Loucy (cell line): Measurements from ENCODE around the gene ZNF521.

Source experiments
- H2AFZ ChIP-seq: fragments of 200-600 bp; sonication (generic); 2 replicates; pipeline ENCODE4 v1.6.0; 2016; ENCODE audit warnings: antibody characterized with exemption, mild to moderate bottlenecking, low read length, moderate library complexity
- H3F3A ChIP-seq: fragments of 200-600 bp; 2 replicates; pipeline ENCODE4 v1.6.0; 2016; ENCODE audit warnings: antibody characterized with exemption, low read depth, mild to moderate bottlenecking
- H3K27me3 ChIP-seq: fragments of 200-600 bp; sonication (generic); 2 replicates; pipeline ENCODE4 v1.6.1; 2014; ENCODE audit warnings: low read length, mild to moderate bottlenecking; ENCODE audit not compliant: insufficient read depth, poor library complexity, severe bottlenecking
- H3K36me3 ChIP-seq: fragments of 200-600 bp; sonication (generic); 2 replicates; pipeline ENCODE4 v1.6.1; 2016; ENCODE audit warnings: low read length; ENCODE audit not compliant: insufficient read depth
- H3K4me1 ChIP-seq: fragments of 200-600 bp; sonication (generic); 2 replicates; pipeline ENCODE4 v1.5.1; 2014; ENCODE audit warnings: low read length, mild to moderate bottlenecking; ENCODE audit not compliant: insufficient read depth, poor library complexity, severe bottlenecking
- H3K4me2 ChIP-seq: fragments of 200-600 bp; sonication (generic); 2 replicates; pipeline ENCODE4 v1.6.0; 2014; ENCODE audit warnings: antibody characterized with exemption, low read length, low read depth, mild to moderate bottlenecking; ENCODE audit not compliant: poor library complexity, severe bottlenecking
- H3K4me3 ChIP-seq: fragments of 200-600 bp; sonication (generic); 2 replicates; pipeline ENCODE4 v1.5.1; 2014; ENCODE audit warnings: low read length, mild to moderate bottlenecking, mixed read lengths; ENCODE audit not compliant: poor library complexity, severe bottlenecking
- H3K79me2 ChIP-seq: fragments of 200-600 bp; sonication (generic); 2 replicates; pipeline ENCODE4 v1.6.1; 2014; ENCODE audit warnings: low read length; ENCODE audit not compliant: insufficient read depth
- H3K9ac ChIP-seq: fragments of 200-600 bp; sonication (generic); 2 replicates; pipeline ENCODE4 v1.6.0; 2014; ENCODE audit warnings: mild to moderate bottlenecking, low read depth, low read length, moderate library complexity; ENCODE audit not compliant: poor library complexity, severe bottlenecking
- H3K9me2 ChIP-seq: fragments of 200-600 bp; sonication (generic); replicated peaks from 2 replicates; pipeline ENCODE4 v1.6.1; 2016; ENCODE audit warnings: low read depth, low read length, mixed read lengths
- H3K9me3 ChIP-seq: fragments of 200-600 bp; sonication (generic); 2 replicates; pipeline ENCODE4 v1.6.1; 2014; ENCODE audit warnings: mild to moderate bottlenecking, antibody characterized with exemption, low read length, low read depth; ENCODE audit not compliant: insufficient read depth
- H4K20me1 ChIP-seq: fragments of 200-600 bp; sonication (generic); 2 replicates; pipeline ENCODE4 v1.6.0; 2014; ENCODE audit warnings: antibody characterized with exemption, low read length, mild to moderate bottlenecking; ENCODE audit not compliant: insufficient read depth, poor library complexity, severe bottlenecking
- CTCF ChIP-seq: fragments of 200-600 bp; sonication (generic); conservative IDR thresholded peaks from 2 replicates; pipeline ENCODE4 v1.5.1; 2014; ENCODE audit warnings: mild to moderate bottlenecking, antibody characterized with exemption, low read length
- EZH2phosphoT487 ChIP-seq: fragments of 200-600 bp; IDR thresholded peaks from 2 replicates; pipeline ENCODE4 v1.6.1; 2018; ENCODE audit warnings: antibody characterized with exemption, mild to moderate bottlenecking, moderate library complexity, borderline replicate concordance

The ZNF521 gene

GRCh38 chr18:25352629-25353005 is 651 bp upstream of the ZNF521 start:
- peaks cover 41% of the 10 kb centered on the region for H3K79me2 ChIP-seq
- no peak for TF ChIP-seq CTCF
- no peak for TF ChIP-seq EZH2phosphoT487
- H3K9me3 ChIP-seq = no peaks in the 10 kb centered on the region
- H3K9ac ChIP-seq = peak overlapping the region; percentile 71
- peaks cover 37% of the 10 kb centered on the region for H3K4me1 ChIP-seq
- peak overlapping the region; percentile 65 for H3K4me2 ChIP-seq
- H2AFZ ChIP-seq = peak overlapping the region; percentile 88
- no peaks in the 10 kb centered on the region for H3K27me3 ChIP-seq
- H3F3A ChIP-seq = 0 out of 2 replicates have a peak, but pooled peaks cover 5% of the 10 kb centered on the region
- H3K36me3 ChIP-seq = no peaks in the 10 kb centered on the region
- H4K20me1 ChIP-seq = no peaks in the 10 kb centered on the region
- H3K9me2 ChIP-seq = no peaks in the 10 kb centered on the region
- H3K4me3 ChIP-seq = peak overlapping the region; percentile 82

- no peaks in the 10 kb centered on the region for H3K36me3 ChIP-seq
- no peaks in the 10 kb centered on the region for H3K9me2 ChIP-seq
- H3K4me1 ChIP-seq = peaks cover 50% of the 10 kb centered on the region
- peaks cover 54% of the 10 kb centered on the region for H3K79me2 ChIP-seq
- H3K4me3 ChIP-seq = peak overlapping the region; percentile 99
- peak overlapping the region; percentile 91 for H2AFZ ChIP-seq
- peak overlapping the region; percentile 97 for H3K9ac ChIP-seq
- H4K20me1 ChIP-seq = peaks cover under 1% of the 10 kb centered on the region
- TF ChIP-seq EZH2phosphoT487 (no peak), CTCF (0 out of 2 replicates have a peak, but pooled peaks have one; percentile 10)
- no peaks in the 10 kb centered on the region for H3K9me3 ChIP-seq
- no peaks in the 10 kb centered on the region for H3K27me3 ChIP-seq
- 0 out of 2 replicates have a peak, but pooled peaks cover 8% of the 10 kb centered on the region for H3F3A ChIP-seq
- H3K4me2 ChIP-seq = peak overlapping the region; percentile 77
Measured at GRCh38 chr18:25351280-25351775, 638 bp downstream of the ZNF521 start.

DNA sequence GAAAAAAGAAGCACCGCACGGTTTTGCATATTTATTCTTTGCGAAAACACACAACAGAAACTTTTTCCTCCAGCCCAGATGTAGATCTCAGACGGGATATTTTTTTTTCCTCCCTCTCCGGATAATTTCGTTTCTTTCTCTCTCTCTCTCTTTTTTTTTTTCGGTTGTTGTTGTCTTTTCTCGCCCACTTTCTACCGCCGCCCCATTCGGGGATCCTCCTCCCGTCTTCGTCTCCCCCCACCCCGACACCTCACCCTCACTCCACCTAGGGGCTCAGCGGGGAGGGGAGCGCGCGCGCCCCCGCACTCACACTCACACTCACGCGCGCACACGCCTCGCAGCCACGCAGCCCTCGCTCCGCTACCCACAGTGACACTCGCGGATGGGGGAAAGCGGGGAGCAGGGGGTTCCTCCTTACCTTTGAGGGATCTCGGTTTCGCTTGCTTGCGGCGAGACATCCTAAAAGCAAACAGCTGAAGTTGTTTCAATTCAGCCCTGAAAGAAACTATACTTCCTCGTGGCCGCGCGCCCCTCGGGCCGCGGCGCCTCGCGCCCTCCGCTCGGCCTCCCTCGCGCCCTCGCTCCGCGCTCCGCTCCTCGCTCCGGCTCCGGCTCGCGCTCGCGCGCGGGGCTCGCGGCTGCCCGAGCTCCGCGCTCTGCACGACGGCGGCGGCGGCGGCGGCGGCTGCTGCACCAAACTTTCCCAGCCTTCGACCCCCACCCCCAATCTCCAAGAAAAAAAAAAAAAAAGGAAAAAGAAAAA is 1.3 kb downstream of the ZNF521 start:
- H4K20me1 ChIP-seq = peaks cover 3% of the 10 kb centered on the region
- H3K4me3 ChIP-seq = peak overlapping the region; percentile 99
- no peaks in the 10 kb centered on the region for H3K36me3 ChIP-seq
- TF ChIP-seq CTCF (no peak), EZH2phosphoT487 (no peak)
- no peaks in the 10 kb centered on the region for H3K9me3 ChIP-seq
- no peaks in the 10 kb centered on the region for H3K9me2 ChIP-seq
- H3K27me3 ChIP-seq = no peaks in the 10 kb centered on the region
- H2AFZ ChIP-seq = no peak overlapping the region
- peaks cover 56% of the 10 kb centered on the region for H3K4me1 ChIP-seq
- H3K9ac ChIP-seq = peak overlapping the region; percentile 97
- H3F3A ChIP-seq = 0 out of 2 replicates have a peak, but pooled peaks cover 8% of the 10 kb centered on the region
- H3K79me2 ChIP-seq = peaks cover 60% of the 10 kb centered on the region
- H3K4me2 ChIP-seq = peak overlapping the region; percentile 82
